OCI-LY1 (cell line): Measurements from ENCODE around the gene PNPLA6.

ENCODE experiments used
- H2AFZ ChIP-seq: fragments of 200-600 bp; sonication (generic), shearing (Covaris generic); 2 replicates; pipeline ENCODE4 v1.6.0; 2014; ENCODE audit warnings: antibody characterized with exemption, mild to moderate bottlenecking, low read length
- H3F3A ChIP-seq: fragments of 200-600 bp; sonication (generic), shearing (Covaris generic); 2 replicates; pipeline ENCODE4 v1.6.0; 2014; ENCODE audit warnings: mild to moderate bottlenecking, antibody characterized with exemption, low read length, moderate library complexity; ENCODE audit not compliant: insufficient read depth
- H3K27ac ChIP-seq: fragments of 200-600 bp; sonication (generic); 2 replicates; pipeline ENCODE4 v1.5.1; 2014; ENCODE audit warnings: low read length, mixed run types, mild to moderate bottlenecking, low read depth; ENCODE audit not compliant: poor library complexity, severe bottlenecking
- H3K27me3 ChIP-seq: fragments of 200-600 bp; sonication (generic); 2 replicates; pipeline ENCODE4 v1.6.0; 2014; ENCODE audit warnings: antibody characterized with exemption, mild to moderate bottlenecking, low read length, moderate library complexity; ENCODE audit not compliant: insufficient read depth
- H3K36me3 ChIP-seq: fragments of 200-600 bp; sonication (generic); 2 replicates; pipeline ENCODE4 v1.6.1; 2014; ENCODE audit warnings: mild to moderate bottlenecking, antibody characterized with exemption, low read length, moderate library complexity, mixed read lengths; ENCODE audit not compliant: insufficient read depth
- H3K4me1 ChIP-seq: fragments of 200-600 bp; sonication (generic); 2 replicates; pipeline ENCODE4 v1.5.1; 2014; ENCODE audit warnings: mild to moderate bottlenecking, low read length, moderate library complexity; ENCODE audit not compliant: insufficient read depth, severe bottlenecking
- H3K4me2 ChIP-seq: fragments of 200-600 bp; sonication (generic), shearing (Covaris generic); 2 replicates; pipeline ENCODE4 v1.6.1; 2014; ENCODE audit warnings: low read length
- H3K4me3 ChIP-seq: fragments of 200-600 bp; sonication (generic); 2 replicates; pipeline ENCODE4 v1.5.1; 2014; ENCODE audit warnings: low read length, low read depth, mild to moderate bottlenecking, mixed read lengths; ENCODE audit not compliant: poor library complexity, severe bottlenecking
- H3K79me2 ChIP-seq: fragments of 200-600 bp; shearing (Covaris generic); 2 replicates; pipeline ENCODE4 v1.6.1; 2016; ENCODE audit warnings: mixed run types, low read length, mixed read lengths; ENCODE audit not compliant: insufficient read depth
- H3K9ac ChIP-seq: fragments of 200-600 bp; sonication (generic), shearing (Covaris generic); 2 replicates; pipeline ENCODE4 v1.6.1; 2014; ENCODE audit warnings: mild to moderate bottlenecking, low read length, mixed read lengths
- H3K9me2 ChIP-seq: fragments of 200-600 bp; sonication (generic), shearing (Covaris generic); 2 replicates; pipeline ENCODE4 v1.6.1; 2014; ENCODE audit warnings: low read depth, mild to moderate bottlenecking, low read length, mixed read lengths
- H3K9me3 ChIP-seq: fragments of 200-600 bp; shearing (Covaris generic); 2 replicates; pipeline ENCODE4 v1.6.1; 2014; ENCODE audit warnings: low read length, mixed read lengths
- H4K20me1 ChIP-seq: fragments of 200-600 bp; sonication (generic), shearing (Covaris generic); 2 replicates; pipeline ENCODE4 v1.6.0; 2016; ENCODE audit warnings: mild to moderate bottlenecking, low read length; ENCODE audit not compliant: insufficient read depth
- CTCF ChIP-seq: fragments of 200-600 bp; sonication (generic), shearing (Covaris generic); IDR thresholded peaks from 2 replicates; pipeline ENCODE4 v1.5.1; 2017; ENCODE audit warnings: mild to moderate bottlenecking, antibody characterized with exemption, low read length, moderate library complexity, mixed read lengths
- EZH2 ChIP-seq: fragments of 200-600 bp; sonication (generic), shearing (Covaris generic); IDR thresholded peaks from 2 replicates; pipeline ENCODE4 v1.8.0; 2017; ENCODE audit warnings: borderline replicate concordance, mixed run types, mild to moderate bottlenecking, antibody characterized with exemption, low read length, moderate library complexity, mixed read lengths

Gene PNPLA6

GRCh38 chr19:7516878-7517277, 18.6 kb upstream of the PNPLA6 start:
- TF ChIP-seq CTCF (no peak), EZH2 (no peak)
- Histone ChIP-seq H3K27me3 (peaks cover 14% of the 10 kb centered on the region; the same call in 1 of the 2 replicates), H3K4me2 (no peak overlapping the region), H3K4me3 (no peak overlapping the region), H3K9me3 (no peaks in the 10 kb centered on the region), H3F3A (no peaks in the 10 kb centered on the region), H2AFZ (no peak overlapping the region), H3K27ac (no peak overlapping the region), H3K9ac (no peak overlapping the region), H3K36me3 (no peaks in the 10 kb centered on the region), H3K9me2 (no peaks in the 10 kb centered on the region), H3K79me2 (no peaks in the 10 kb centered on the region), H4K20me1 (no peaks in the 10 kb centered on the region), H3K4me1 (peaks cover 2% of the 10 kb centered on the region)

GRCh38 chr19:7519361-7520130, 16.0 kb upstream of the PNPLA6 start:
- H3K4me1 ChIP-seq: peaks cover 15% of the 10 kb centered on the region
- no peaks in the 10 kb centered on the region for H3K9me2 ChIP-seq
- H2AFZ ChIP-seq: no peak overlapping the region
- H3K27ac ChIP-seq: no peak overlapping the region
- no peaks in the 10 kb centered on the region for H3F3A ChIP-seq
- no peaks in the 10 kb centered on the region for H3K36me3 ChIP-seq
- TF ChIP-seq CTCF (no peak), EZH2 (no peak)
- no peaks in the 10 kb centered on the region for H4K20me1 ChIP-seq
- H3K4me3 ChIP-seq: no peak overlapping the region
- no peak overlapping the region for H3K4me2 ChIP-seq
- no peak overlapping the region for H3K9ac ChIP-seq
- no peaks in the 10 kb centered on the region for H3K9me3 ChIP-seq
- H3K79me2 ChIP-seq: no peaks in the 10 kb centered on the region
- peaks cover 9% of the 10 kb centered on the region; the same call in 1 of the 2 replicates for H3K27me3 ChIP-seq

- no peak for TF ChIP-seq CTCF
- no peak for TF ChIP-seq EZH2
- H3K9me2 ChIP-seq: no peaks in the 10 kb centered on the region
- no peaks in the 10 kb centered on the region for H3K36me3 ChIP-seq
- 0 out of 2 replicates have a peak, but pooled peaks cover 2% of the 10 kb centered on the region for H3K27me3 ChIP-seq
- peaks cover 15% of the 10 kb centered on the region for H3K4me1 ChIP-seq
- H3K4me3 ChIP-seq: no peak overlapping the region
- no peaks in the 10 kb centered on the region for H3F3A ChIP-seq
- H3K79me2 ChIP-seq: no peaks in the 10 kb centered on the region
- no peak overlapping the region for H3K9ac ChIP-seq
- H3K9me3 ChIP-seq: no peaks in the 10 kb centered on the region
- H4K20me1 ChIP-seq: no peaks in the 10 kb centered on the region
- H2AFZ ChIP-seq: no peak overlapping the region
- no peak overlapping the region for H3K4me2 ChIP-seq
- H3K27ac ChIP-seq: no peak overlapping the region
These were observed 15.1 kb upstream of the PNPLA6 start for GRCh38 chr19:7520131-7521051.
